Central memory CD8-positive, alpha-beta T cell (primary cell): ENCODE results near the gene CDKAL1.

Source experiments
- ATAC-seq: fragments of 150-1000 bp; cut with Tn5 transposase; replicated peaks from 2 replicates; pipeline ENCODE4 v1.10.0; 2022; ENCODE audit warnings: mild to moderate bottlenecking, moderate FRiP score, moderate number of reproducible peaks; ENCODE audit not compliant: poor library complexity, severe bottlenecking; ENCODE audit errors: extremely low read depth
- DNase-seq, 2 donors: peaks; one replicate each; pipeline ENCODE4 v3.0.0; 2021; ENCODE audit warnings: low spot score in 2 of 2
- H3K27ac Mint-ChIP-seq: one replicate; pipeline ENCODE4 v1.8.0; 2022; ENCODE audit warnings: low read depth, mild to moderate bottlenecking, moderate library complexity, mixed read lengths
- H3K27me3 Mint-ChIP-seq: one replicate; pipeline ENCODE4 v1.8.0; 2022; ENCODE audit warnings: mixed read lengths
- H3K36me3 Mint-ChIP-seq: one replicate; pipeline ENCODE4 v1.8.0; 2022; ENCODE audit warnings: mild to moderate bottlenecking, moderate library complexity, mixed read lengths; ENCODE audit not compliant: insufficient read depth
- H3K4me1 Mint-ChIP-seq: one replicate; pipeline ENCODE4 v1.8.0; 2022; ENCODE audit warnings: mixed read lengths
- H3K4me3 Mint-ChIP-seq: one replicate; pipeline ENCODE4 v1.8.0; 2022; ENCODE audit warnings: mild to moderate bottlenecking, moderate library complexity, mixed read lengths
- H3K9me3 Mint-ChIP-seq: one replicate; pipeline ENCODE4 v1.8.0; 2022; ENCODE audit warnings: mixed read lengths

CDKAL1 gene

GRCh38 chr6:21000331-21000801, 466.1 kb downstream of the CDKAL1 start:
- H3K27ac Mint-ChIP-seq: no peak overlapping the region
- no peaks in the 10 kb centered on the region for H3K27me3 Mint-ChIP-seq
- H3K9me3 Mint-ChIP-seq: no peaks in the 10 kb centered on the region
- no peak for DNase-seq
- H3K36me3 Mint-ChIP-seq: peaks cover 8% of the 10 kb centered on the region
- H3K4me1 Mint-ChIP-seq: no peaks in the 10 kb centered on the region
- H3K4me3 Mint-ChIP-seq: no peak overlapping the region
- ATAC-seq: no peak

- peaks cover 8% of the 10 kb centered on the region for H3K36me3 Mint-ChIP-seq
- H3K4me1 Mint-ChIP-seq: no peaks in the 10 kb centered on the region
- no peak overlapping the region for H3K27ac Mint-ChIP-seq
- no peak for ATAC-seq
- no peaks in the 10 kb centered on the region for H3K27me3 Mint-ChIP-seq
- no peaks in the 10 kb centered on the region for H3K9me3 Mint-ChIP-seq
- DNase-seq: no peak
- no peak overlapping the region for H3K4me3 Mint-ChIP-seq
Observed at GRCh38 chr6:21001736-21002135, 467.5 kb downstream of the CDKAL1 start.

- Mint-ChIP-seq H3K4me3 (no peak overlapping the region), H3K9me3 (no peaks in the 10 kb centered on the region), H3K27me3 (no peaks in the 10 kb centered on the region), H3K36me3 (peaks cover 8% of the 10 kb centered on the region), H3K27ac (no peak overlapping the region), H3K4me1 (no peaks in the 10 kb centered on the region)
- no peak for ATAC-seq
- no peak for DNase-seq
Observed at GRCh38 chr6:21003780-21004541, 469.7 kb downstream of the CDKAL1 start.

- Mint-ChIP-seq H3K4me1 (no peaks in the 10 kb centered on the region), H3K9me3 (no peaks in the 10 kb centered on the region), H3K36me3 (peaks cover 6% of the 10 kb centered on the region), H3K27ac (no peak overlapping the region), H3K4me3 (no peak overlapping the region), H3K27me3 (no peaks in the 10 kb centered on the region)
- no peak for DNase-seq
- ATAC-seq: no peak
Observed at GRCh38 chr6:21005816-21006570, 471.7 kb downstream of the CDKAL1 start.

GRCh38 chr6:21019614-21020013, 485.4 kb downstream of the CDKAL1 start:
- H3K27me3 Mint-ChIP-seq: no peaks in the 10 kb centered on the region
- ATAC-seq (no peak), DNase-seq (no peak)
- no peaks in the 10 kb centered on the region for H3K9me3 Mint-ChIP-seq
- H3K4me1 Mint-ChIP-seq: no peaks in the 10 kb centered on the region
- no peak overlapping the region for H3K27ac Mint-ChIP-seq
- no peaks in the 10 kb centered on the region for H3K36me3 Mint-ChIP-seq
- H3K4me3 Mint-ChIP-seq: no peak overlapping the region

- ATAC-seq (no peak), DNase-seq (no peak)
Observed at GRCh38 chr6:21022343-21023107, 488.3 kb downstream of the CDKAL1 start.

DNA sequence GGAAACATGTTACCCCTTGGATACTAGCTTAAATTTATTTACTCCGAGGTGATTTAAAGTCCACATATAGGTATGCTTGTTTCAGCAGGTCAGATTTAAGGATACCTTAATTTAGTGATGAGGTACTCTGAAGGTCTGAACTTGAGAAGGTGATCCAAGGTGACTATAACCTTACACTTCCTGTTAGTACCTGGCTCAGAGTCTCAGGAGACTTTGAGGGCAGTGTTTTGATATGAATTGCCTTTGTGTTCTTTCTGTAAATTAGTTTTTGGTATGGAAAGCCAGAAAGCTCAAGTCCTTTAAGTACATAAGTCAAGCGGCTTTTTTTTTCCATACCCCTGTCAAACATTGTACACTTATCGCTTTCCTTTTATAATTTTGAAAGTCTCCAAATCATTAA, 489.0 kb downstream of the CDKAL1 start:
- H3K4me1 Mint-ChIP-seq: no peaks in the 10 kb centered on the region
- H3K27me3 Mint-ChIP-seq: no peaks in the 10 kb centered on the region
- DNase-seq: no peak
- no peak overlapping the region for H3K4me3 Mint-ChIP-seq
- no peak for ATAC-seq
- H3K36me3 Mint-ChIP-seq: no peaks in the 10 kb centered on the region
- H3K9me3 Mint-ChIP-seq: no peaks in the 10 kb centered on the region
- no peak overlapping the region for H3K27ac Mint-ChIP-seq

More at GRCh38 chr6:21022343-21023107, 488.3 kb downstream of the CDKAL1 start:
- no peaks in the 10 kb centered on the region for H3K27me3 Mint-ChIP-seq
- H3K36me3 Mint-ChIP-seq: no peaks in the 10 kb centered on the region
- H3K9me3 Mint-ChIP-seq: no peaks in the 10 kb centered on the region
- H3K4me1 Mint-ChIP-seq: no peaks in the 10 kb centered on the region
- H3K4me3 Mint-ChIP-seq: no peak overlapping the region
- H3K27ac Mint-ChIP-seq: no peak overlapping the region

DNA sequence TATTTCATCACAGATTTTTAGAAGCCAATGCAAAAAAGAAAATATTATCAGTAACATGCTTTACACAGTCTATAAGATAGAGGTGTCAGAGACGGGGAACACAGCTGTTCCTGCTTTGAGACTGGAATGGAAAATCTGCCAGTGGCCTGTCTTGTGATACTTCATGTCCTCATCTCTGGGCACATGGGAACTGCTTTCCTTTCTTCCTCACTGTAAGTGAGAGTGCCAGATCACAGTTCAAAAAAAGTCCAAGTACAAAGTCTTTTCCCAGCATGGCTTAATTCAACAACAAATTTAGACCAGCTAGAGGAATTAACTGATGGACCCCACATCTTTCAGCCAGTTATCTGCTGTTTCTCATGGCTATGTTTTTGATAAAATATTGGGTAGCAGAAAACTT, 490.4 kb downstream of the CDKAL1 start:
- no peak for DNase-seq
- ATAC-seq: no peak
- H3K27me3 Mint-ChIP-seq: no peaks in the 10 kb centered on the region
- H3K27ac Mint-ChIP-seq: no peak overlapping the region
- no peaks in the 10 kb centered on the region for H3K4me1 Mint-ChIP-seq
- no peak overlapping the region for H3K4me3 Mint-ChIP-seq
- no peaks in the 10 kb centered on the region for H3K36me3 Mint-ChIP-seq
- H3K9me3 Mint-ChIP-seq: no peaks in the 10 kb centered on the region

DNA sequence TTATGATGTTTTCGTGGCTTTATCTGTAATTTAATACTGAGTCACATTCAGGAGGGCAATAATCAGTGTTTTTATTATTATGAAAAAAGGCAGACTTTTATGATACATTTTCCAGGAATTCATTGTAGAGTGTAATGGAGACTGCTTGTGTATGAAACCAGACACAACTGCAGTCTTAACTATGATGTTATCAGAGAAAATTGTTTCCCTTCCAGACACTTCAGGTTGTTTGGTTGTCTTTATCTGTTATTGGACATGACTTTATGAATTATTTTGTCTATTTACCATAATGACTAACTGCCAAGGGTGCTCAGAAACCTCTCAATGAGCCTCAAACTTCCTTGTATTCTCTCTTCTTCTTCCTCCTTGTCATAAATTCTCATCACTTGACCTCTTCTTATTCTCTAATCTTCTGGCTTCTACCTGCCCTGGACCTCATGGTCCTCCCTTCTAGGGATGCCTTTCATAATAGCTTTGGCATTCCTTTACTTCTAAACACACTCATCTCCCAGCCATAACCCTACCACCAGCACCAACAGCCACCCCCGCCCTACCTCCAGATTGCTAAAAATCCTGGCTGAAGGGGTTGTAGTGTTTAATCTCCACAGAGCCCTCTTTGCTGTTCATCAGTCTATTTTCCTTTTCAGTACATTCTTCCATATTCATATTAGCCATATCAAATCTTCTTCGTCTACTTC, 492.5 kb downstream of the CDKAL1 start:
- Mint-ChIP-seq H3K36me3 (peaks cover 2% of the 10 kb centered on the region), H3K27me3 (no peaks in the 10 kb centered on the region), H3K4me1 (no peaks in the 10 kb centered on the region), H3K27ac (no peak overlapping the region), H3K9me3 (no peaks in the 10 kb centered on the region), H3K4me3 (no peak overlapping the region)
- ATAC-seq (no peak), DNase-seq (no peak)

DNA sequence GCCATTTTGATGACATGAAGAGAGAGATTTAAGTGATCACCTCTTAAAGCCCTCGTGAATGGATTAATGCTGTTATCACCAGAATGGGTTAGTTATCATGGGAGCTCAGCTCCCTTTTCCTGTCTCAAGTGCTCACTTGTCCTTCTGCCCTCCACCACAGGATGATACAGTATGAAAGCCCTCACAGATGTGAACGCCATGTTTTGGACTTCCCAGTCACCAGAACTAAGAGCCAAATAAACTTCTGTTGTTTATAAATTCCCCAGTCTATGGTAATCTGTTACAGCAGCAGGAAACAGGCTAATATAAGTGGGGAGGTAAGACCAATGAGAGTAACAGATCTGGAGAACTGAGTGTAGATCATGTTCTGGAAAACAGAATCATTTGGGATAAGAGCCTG, 493.2 kb downstream of the CDKAL1 start:
- Mint-ChIP-seq H3K36me3 (peaks cover 2% of the 10 kb centered on the region), H3K4me3 (no peak overlapping the region), H3K27ac (no peak overlapping the region), H3K4me1 (no peaks in the 10 kb centered on the region), H3K9me3 (no peaks in the 10 kb centered on the region), H3K27me3 (no peaks in the 10 kb centered on the region)
- ATAC-seq: no peak
- DNase-seq: no peak

DNA sequence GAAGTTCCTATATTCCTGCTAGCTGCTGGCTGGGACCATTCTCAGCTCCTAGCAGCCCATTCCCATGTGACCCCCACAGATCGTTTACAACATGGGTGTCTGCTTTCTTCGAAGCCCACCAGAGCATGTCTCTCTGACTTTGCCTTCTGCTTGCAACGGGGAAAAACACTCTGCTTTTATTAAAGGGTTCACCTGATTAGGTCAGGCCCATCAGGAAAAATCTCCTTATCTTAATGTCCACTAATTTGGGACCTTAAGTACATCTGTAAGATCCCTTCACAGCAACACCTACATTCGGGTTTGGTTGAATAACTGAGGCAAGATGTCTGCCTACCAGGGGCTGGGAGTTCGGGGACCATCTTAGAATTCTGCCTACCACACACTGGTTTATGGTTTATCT, 496.9 kb downstream of the CDKAL1 start:
- Mint-ChIP-seq H3K9me3 (no peaks in the 10 kb centered on the region), H3K4me3 (no peak overlapping the region), H3K36me3 (peaks cover 5% of the 10 kb centered on the region), H3K27ac (no peak overlapping the region), H3K27me3 (no peaks in the 10 kb centered on the region), H3K4me1 (peaks cover 5% of the 10 kb centered on the region)
- ATAC-seq: no peak
- DNase-seq: no peak

DNA sequence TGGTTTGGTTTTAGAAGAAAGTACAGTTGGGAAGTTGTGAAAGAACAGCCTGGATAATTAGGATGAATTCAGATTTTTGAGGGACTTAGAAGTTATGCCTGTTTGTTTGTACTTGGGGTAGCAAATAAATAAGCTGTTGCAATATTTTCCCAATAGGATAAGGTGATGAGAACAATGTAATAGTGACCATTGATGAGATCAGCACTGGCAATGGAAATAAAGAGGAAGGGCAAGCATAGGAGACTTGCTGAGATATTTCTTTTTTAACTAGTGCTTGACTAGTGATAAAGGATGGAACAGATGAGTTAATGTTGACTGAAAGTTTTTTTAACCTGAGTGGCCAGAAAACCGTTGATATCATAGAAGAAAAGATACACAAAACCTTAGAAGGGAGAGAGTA, 498.8 kb downstream of the CDKAL1 start:
- ATAC-seq (no peak), DNase-seq (no peak)
- Mint-ChIP-seq H3K4me1 (peaks cover 5% of the 10 kb centered on the region), H3K9me3 (no peaks in the 10 kb centered on the region), H3K36me3 (peaks cover 9% of the 10 kb centered on the region), H3K4me3 (no peak overlapping the region), H3K27me3 (no peaks in the 10 kb centered on the region), H3K27ac (no peak overlapping the region)
